ENCODE data around the gene RAB17. TPM values are rescaled to one million over a fixed set of nuclear protein-coding genes. Genes with fewer than 3 reads are reported as not detected.

The RAB17 gene
- total RNA-seq, 1 experiment from 2014 or later, result 17.2 TPM

DNA sequence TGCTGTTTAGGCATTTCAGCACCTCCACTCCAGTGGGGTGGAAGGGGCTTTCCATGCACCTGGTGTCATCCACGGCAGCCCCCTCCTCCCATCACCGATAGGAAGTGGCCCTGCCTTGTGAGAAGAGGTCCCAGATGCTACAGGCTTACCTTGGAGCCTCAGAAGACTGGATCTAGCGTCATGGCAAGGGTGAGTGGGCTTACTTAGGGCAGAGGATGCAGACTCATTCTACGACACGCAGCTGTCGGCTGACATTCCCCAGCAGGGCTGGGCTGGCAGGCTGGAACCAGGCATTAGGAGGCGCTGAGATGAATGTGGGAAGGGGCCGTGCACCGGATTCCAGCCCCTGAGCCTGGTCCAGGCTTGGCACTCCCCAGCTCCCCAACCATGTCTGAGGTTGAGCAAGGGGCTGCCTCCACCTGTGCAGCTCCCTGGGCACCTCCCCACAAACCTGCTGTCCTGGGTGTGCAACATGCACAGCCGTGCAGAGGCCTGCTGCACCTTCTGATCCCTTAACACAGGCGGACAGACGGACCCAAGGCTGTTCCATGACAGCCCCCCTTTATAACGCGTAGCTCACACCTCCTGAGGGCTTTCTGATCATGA, 25.9 kb downstream of the RAB17 start:
- peaks cover 6% of the 10 kb centered on the region for H3K4me1 Mint-ChIP-seq (ENCODE audit: insufficient read depth, unreplicated experiment)
- peaks cover 11% of the 10 kb centered on the region for H3K27me3 Mint-ChIP-seq (ENCODE audit: insufficient read depth, unreplicated experiment)
- no peaks in the 10 kb centered on the region for H3K9me3 Mint-ChIP-seq (ENCODE audit: unreplicated experiment)
- H3K36me3 Mint-ChIP-seq (ENCODE audit: insufficient read depth, unreplicated experiment), result no peaks in the 10 kb centered on the region
- ChIA-PET POLR2A (no interaction called here), CTCF (no interaction called here)
- no peak for TF ChIP-seq CTCF (IDR thresholded peaks at IDR 0.05; ENCODE audit: unreplicated experiment)
- intact Hi-C loops (cut with micrococcal nuclease), result no loop called here
- BruUV-seq (replicated peaks), result no TSS peak
- no peak overlapping the region for H3K4me3 Mint-ChIP-seq (ENCODE audit: unreplicated experiment)
- DNase-seq (ENCODE audit: unreplicated experiment), result no peak
- H3K27ac Mint-ChIP-seq (ENCODE audit: low read depth, unreplicated experiment), result no peak overlapping the region

GRCh38 chr2:237563816-237564215, 26.7 kb downstream of the RAB17 start:
- no peaks in the 10 kb centered on the region for H3K9me3 Mint-ChIP-seq (ENCODE audit: unreplicated experiment)
- intact Hi-C loops (cut with micrococcal nuclease), result no loop called here

DNA sequence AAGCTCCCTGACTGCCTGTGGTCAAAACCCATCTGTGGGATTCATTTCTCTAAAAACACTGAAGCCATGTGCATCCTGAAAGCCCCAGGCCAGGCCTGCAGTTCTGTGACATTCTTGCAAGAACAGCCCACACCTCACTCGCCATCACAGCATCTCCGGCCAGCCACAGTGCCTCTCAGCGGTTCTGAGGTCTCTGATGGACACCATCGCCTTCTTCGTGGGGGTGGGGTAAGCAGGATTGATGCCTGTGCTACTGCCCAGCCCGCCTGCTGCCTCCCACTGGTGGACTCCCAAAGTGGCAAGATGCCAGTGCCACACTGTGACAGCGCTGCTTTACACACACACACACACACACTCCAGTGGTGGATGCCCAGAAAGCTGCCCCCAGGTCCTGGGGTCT, 29.3 kb downstream of the RAB17 start:
- intact Hi-C loops (cut with micrococcal nuclease), result no loop called here
- no peak for DNase-seq (ENCODE audit: unreplicated experiment)
- no peaks in the 10 kb centered on the region for H3K36me3 Mint-ChIP-seq (ENCODE audit: insufficient read depth, unreplicated experiment)
- no peak for TF ChIP-seq CTCF (IDR thresholded peaks at IDR 0.05; ENCODE audit: unreplicated experiment)
- H3K27me3 Mint-ChIP-seq (ENCODE audit: insufficient read depth, unreplicated experiment), result peaks cover 11% of the 10 kb centered on the region
- H3K4me3 Mint-ChIP-seq (ENCODE audit: unreplicated experiment), result no peak overlapping the region
- ChIA-PET CTCF (interaction anchor here (0.6 to 3.7 kb wide), 4 partner anchors 10 to 1266 kb away, joined by 3 to 31 read pairs (median 14); no protein-coding TSS in a partner anchor), POLR2A (interaction anchor here (1.5 kb wide), 1 partner anchor 11 kb away, joined by 5 read pairs; no protein-coding TSS in a partner anchor)
- no peak overlapping the region for H3K27ac Mint-ChIP-seq (ENCODE audit: low read depth, unreplicated experiment)
- no peaks in the 10 kb centered on the region for H3K9me3 Mint-ChIP-seq (ENCODE audit: unreplicated experiment)
- H3K4me1 Mint-ChIP-seq (ENCODE audit: insufficient read depth, unreplicated experiment), result peaks cover 25% of the 10 kb centered on the region
- BruUV-seq (replicated peaks), result no TSS peak

More at GRCh38 chr2:237563816-237564215, 26.7 kb downstream of the RAB17 start:
- H3K36me3 Mint-ChIP-seq (ENCODE audit: insufficient read depth, unreplicated experiment), result no peaks in the 10 kb centered on the region
- peaks cover 11% of the 10 kb centered on the region for H3K27me3 Mint-ChIP-seq (ENCODE audit: insufficient read depth, unreplicated experiment)
- no peak for TF ChIP-seq CTCF (IDR thresholded peaks at IDR 0.05; ENCODE audit: unreplicated experiment)
- peak; percentile 31 for DNase-seq (ENCODE audit: unreplicated experiment)
- ChIA-PET POLR2A (no interaction called here), CTCF (interaction anchor here (0.9 to 3.7 kb wide), 3 partner anchors 8 to 51 kb away, joined by 3 to 31 read pairs (median 24); no protein-coding TSS in a partner anchor)
- no peak overlapping the region for H3K4me3 Mint-ChIP-seq (ENCODE audit: unreplicated experiment)
- BruUV-seq (replicated peaks), result no TSS peak
- peaks cover 14% of the 10 kb centered on the region for H3K4me1 Mint-ChIP-seq (ENCODE audit: insufficient read depth, unreplicated experiment)
- no peak overlapping the region for H3K27ac Mint-ChIP-seq (ENCODE audit: low read depth, unreplicated experiment)

GRCh38 chr2:237558961-237559641, 31.4 kb downstream of the RAB17 start:
- CTCF ChIA-PET, result interaction anchor here (0.5 to 2.6 kb wide), 7 partner anchors 9 to 704 kb away, joined by 3 to 21 read pairs (median 3); no protein-coding TSS in a partner anchor
- DNase-seq (ENCODE audit: unreplicated experiment), result peak; percentile 86
- Mint-ChIP-seq H3K27me3 (ENCODE audit: insufficient read depth, unreplicated experiment) (peaks cover 11% of the 10 kb centered on the region), H3K36me3 (ENCODE audit: insufficient read depth, unreplicated experiment) (no peaks in the 10 kb centered on the region), H3K9me3 (ENCODE audit: unreplicated experiment) (no peaks in the 10 kb centered on the region), H3K4me3 (ENCODE audit: unreplicated experiment) (peak overlapping the region; percentile 34), H3K4me1 (ENCODE audit: insufficient read depth, unreplicated experiment) (peaks cover 25% of the 10 kb centered on the region), H3K27ac (ENCODE audit: low read depth, unreplicated experiment) (no peak overlapping the region)
- no TSS peak for BruUV-seq (replicated peaks)
- intact Hi-C loops (cut with micrococcal nuclease), result loop anchor here (2.0 kb wide), 1 partner anchor 76 kb away; no protein-coding TSS in a partner anchor
- TF ChIP-seq CTCF (IDR thresholded peaks at IDR 0.05; ENCODE audit: unreplicated experiment), result no peak
- POLR2A ChIA-PET, result interaction anchor here (0.6 to 1.8 kb wide), 10 partner anchors 10 to 1812 kb away, joined by 3 to 7 read pairs (median 3); partner anchors contain the start of genes COPS8 and RAB17
